CD4-positive, alpha-beta T cell (primary cell): ENCODE measurements around the gene PNPO. TPM values are rescaled to one million over a fixed set of nuclear protein-coding genes. Genes with fewer than 3 reads are reported as not detected.
"Not testable (repeated sequence)": the region's sequence is repeated elsewhere in the genome, so short reads cannot be mapped to it uniquely, and the experiment has no call there.

ENCODE experiments used
- ATAC-seq: fragments of 200-7000 bp; cut with Tn5 transposase; one replicate; pipeline ENCODE4 v1.10.0; 2022; ENCODE audit warnings: mild to moderate bottlenecking; ENCODE audit not compliant: poor library complexity
- CTCF ChIA-PET: fragments of 350-600 bp; sonication (Branson Sonifier 250); formaldehyde crosslinking; loops from one replicate; lab custom pipeline; 2021; ENCODE audit warnings: antibody characterized with exemption, inconsistent platforms; lab: Charles Lee
- POLR2A ChIA-PET: fragments of 350-600 bp; sonication (Branson Sonifier 250); formaldehyde crosslinking; loops from one replicate; lab custom pipeline; 2021; ENCODE audit warnings: antibody characterized with exemption, inconsistent platforms; lab: Charles Lee
- DNase-seq, 14 experiments: peaks; one replicate each; pipeline ENCODE4 v3.0.0-alpha.2; 2013 to 2020; ENCODE audit warnings: mixed read lengths in 2 of 14
- H3K27ac ChIP-seq, 2 donors: one replicate each; pipeline versions ENCODE4 v1.5.1 to v1.7.0; 2013; ENCODE audit warnings: low read length in 2 of 2, low read depth in 1 of 2, mild to moderate bottlenecking in 1 of 2
- H3K27me3 ChIP-seq, 2 experiments: 1 replicate in 1 of 2; 2 replicates in 1 of 2; pipeline versions ENCODE4 v1.6.1 to v1.7.0; 2013; ENCODE audit warnings: low read length in 2 of 2, control low read depth in 1 of 2, mild to moderate bottlenecking in 1 of 2, moderate library complexity in 1 of 2; ENCODE audit not compliant: insufficient read depth in 2 of 2, control insufficient read depth in 1 of 2
- H3K36me3 ChIP-seq: one replicate; pipeline ENCODE4 v1.6.1; 2013; ENCODE audit warnings: low read length, control low read depth; ENCODE audit not compliant: insufficient read depth
- H3K4me1 ChIP-seq: one replicate; pipeline ENCODE4 v1.6.1; 2013; ENCODE audit warnings: low read length, control low read depth; ENCODE audit not compliant: insufficient read depth
- H3K4me3 ChIP-seq: one replicate; pipeline ENCODE4 v1.5.1; 2013; ENCODE audit warnings: mild to moderate bottlenecking, low read length, moderate library complexity
- H3K9me3 ChIP-seq, 2 experiments: 1 replicate in 1 of 2; 2 replicates in 1 of 2; pipeline versions ENCODE4 v1.6.1 to v1.7.0; 2013; ENCODE audit warnings: low read length in 2 of 2, mild to moderate bottlenecking in 2 of 2, control low read depth in 1 of 2, moderate library complexity in 1 of 2; ENCODE audit not compliant: control insufficient read depth in 1 of 2, insufficient read depth in 1 of 2
- H3K27ac Mint-ChIP-seq: one replicate; pipeline ENCODE4 v1.8.0; 2020; ENCODE audit warnings: mixed read lengths
- H3K27me3 Mint-ChIP-seq: one replicate; pipeline ENCODE4 v1.8.0; 2021; ENCODE audit warnings: mixed read lengths
- H3K36me3 Mint-ChIP-seq: one replicate; pipeline ENCODE4 v1.8.0; 2021; ENCODE audit warnings: low read depth, mixed read lengths
- H3K4me1 Mint-ChIP-seq: one replicate; pipeline ENCODE4 v1.8.0; 2021; ENCODE audit warnings: low read depth, mixed read lengths
- H3K4me3 Mint-ChIP-seq: one replicate; pipeline ENCODE4 v1.8.0; 2020; ENCODE audit warnings: mild to moderate bottlenecking, mixed read lengths
- H3K9me3 Mint-ChIP-seq: one replicate; pipeline ENCODE4 v1.8.0; 2020; ENCODE audit warnings: mixed read lengths
- CTCF ChIP-seq: fragments of 200-600 bp; IDR thresholded peaks from one replicate; pipeline ENCODE4 v1.8.0; 2022; ENCODE audit warnings: antibody characterized with exemption, mild to moderate bottlenecking
- intact Hi-C, 2 experiments: fragments of 100-400 bp; cut with DNase I in 1 of 2; cut with micrococcal nuclease in 1 of 2; formaldehyde crosslinking; loops; one replicate each; pipeline versions ENCODE4 v1.15.1 to v1.9.0; 2023 to 2025; cut with DNase I, micrococcal nuclease
- total RNA-seq, 174 experiments: library from RNA in 2 of 174; stranded (reverse) in 2 of 174; gene quantifications; one replicate each; pipeline ENCODE4 v1.2.3 and lab custom pipeline; 2021 to 2026

The PNPO gene
- total RNA-seq, 2 experiments from 2014 or later: 2.2 to 2.4 TPM

- H3K27ac Mint-ChIP-seq: no peak overlapping the region
- POLR2A ChIA-PET: interaction anchor here (1.0 to 1.2 kb wide), 2 partner anchors 23 kb away, joined by 3 to 4 read pairs; partner anchors contain the start of genes PNPO and SP2
- CTCF ChIA-PET: no interaction called here
Measured at GRCh38 chr17:47918991-47919390, 22.4 kb upstream of the PNPO start.

GRCh38 chr17:47919889-47920288 lies 21.5 kb upstream of the PNPO start:
- intact Hi-C loops, ATAC-seq, H3K4me3 Mint-ChIP-seq, H3K27me3 ChIP-seq, H3K4me1 ChIP-seq, H3K27me3 Mint-ChIP-seq, H3K9me3 Mint-ChIP-seq, H3K4me3 ChIP-seq, DNase-seq, H3K27ac ChIP-seq, H3K9me3 ChIP-seq, CTCF ChIA-PET, H3K27ac Mint-ChIP-seq: not testable (repeated sequence)
- POLR2A ChIA-PET: interaction anchor here (0.6 to 1.0 kb wide), 2 partner anchors 14 to 21 kb away, joined by 3 read pairs; partner anchors contain the start of gene PNPO
- peaks cover 52% of the 10 kb centered on the region for H3K36me3 ChIP-seq
- Mint-ChIP-seq H3K4me1 (peaks cover 21% of the 10 kb centered on the region), H3K36me3 (peaks cover 82% of the 10 kb centered on the region)

More at GRCh38 chr17:47918991-47919390, 22.4 kb upstream of the PNPO start:
- DNase-seq: no peak
- no peaks in the 10 kb centered on the region for H3K9me3 Mint-ChIP-seq
- no peaks in the 10 kb centered on the region for H3K4me1 ChIP-seq
- H3K36me3 Mint-ChIP-seq: peaks cover 79% of the 10 kb centered on the region
- intact Hi-C loops: no loop called here
- H3K4me3 Mint-ChIP-seq: no peak overlapping the region
- H3K27me3 ChIP-seq: no peaks in the 10 kb centered on the region
- peaks cover 43% of the 10 kb centered on the region for H3K36me3 ChIP-seq
- no peaks in the 10 kb centered on the region for H3K9me3 ChIP-seq
- no peak overlapping the region for H3K27ac ChIP-seq
- TF ChIP-seq CTCF: no peak
- H3K4me3 ChIP-seq: no peak overlapping the region
- no peak for ATAC-seq
- peaks cover 26% of the 10 kb centered on the region for H3K4me1 Mint-ChIP-seq
- H3K27me3 Mint-ChIP-seq: no peaks in the 10 kb centered on the region

GRCh38 chr17:47924785-47925677 lies 16.3 kb upstream of the PNPO start:
- no peaks in the 10 kb centered on the region for H3K4me1 Mint-ChIP-seq
- H3K27ac ChIP-seq: no peak overlapping the region
- H3K36me3 Mint-ChIP-seq: peaks cover 78% of the 10 kb centered on the region
- H3K27me3 ChIP-seq: no peaks in the 10 kb centered on the region
- no peaks in the 10 kb centered on the region for H3K9me3 Mint-ChIP-seq
- no peaks in the 10 kb centered on the region for H3K27me3 Mint-ChIP-seq
- no peak for TF ChIP-seq CTCF
- DNase-seq (no peak), ATAC-seq (no peak)
- H3K4me1 ChIP-seq: no peaks in the 10 kb centered on the region
- ChIA-PET CTCF (no interaction called here), POLR2A (no interaction called here)
- no peak overlapping the region for H3K4me3 ChIP-seq
- H3K36me3 ChIP-seq: peaks cover 68% of the 10 kb centered on the region
- no peaks in the 10 kb centered on the region for H3K9me3 ChIP-seq
- intact Hi-C loops: no loop called here
- no peak overlapping the region for H3K27ac Mint-ChIP-seq
- H3K4me3 Mint-ChIP-seq: no peak overlapping the region
